PC-3 (cell line): ENCODE data around the gene RND1.

Experiments
- EZH2 ChIP-seq: fragments of 300-600 bp; sonication (generic); IDR thresholded peaks from one replicate; pipeline ENCODE4 v1.6.1; 2017; ENCODE audit warnings: antibody characterized with exemption, mild to moderate bottlenecking, low read length; ENCODE audit not compliant: unreplicated experiment
- TF ChIP-seq, protein P1 (sequence below): fragments of 300-600 bp; sonication (generic); conservative IDR thresholded peaks from 2 replicates; pipeline ENCODE4 v1.5.1; 2017; ENCODE audit warnings: antibody characterized with exemption, low read depth, mild to moderate bottlenecking, low read length

DNA sequence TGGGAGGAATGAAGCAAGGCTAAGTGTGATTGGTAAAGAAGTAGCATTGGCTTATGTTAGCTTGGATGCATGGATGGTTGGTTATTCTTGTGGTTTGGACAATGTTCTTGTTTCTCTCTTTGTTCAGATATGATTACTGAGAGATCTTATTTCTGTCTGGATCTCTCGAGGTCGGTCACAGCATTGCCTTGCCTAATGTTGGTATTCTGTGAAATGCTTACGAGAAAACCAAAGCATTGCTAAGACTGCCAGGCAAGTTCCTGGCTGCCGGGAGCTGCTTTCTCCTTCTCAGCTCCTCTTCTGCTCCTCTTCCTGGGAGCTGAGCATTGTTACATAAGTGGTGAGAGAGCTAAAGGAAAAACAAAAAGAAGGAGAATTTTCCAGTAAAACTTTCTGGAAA is 7.4 kb upstream of the RND1 start:
- TF ChIP-seq EZH2, result no peak
- TF ChIP-seq, protein P1, sequence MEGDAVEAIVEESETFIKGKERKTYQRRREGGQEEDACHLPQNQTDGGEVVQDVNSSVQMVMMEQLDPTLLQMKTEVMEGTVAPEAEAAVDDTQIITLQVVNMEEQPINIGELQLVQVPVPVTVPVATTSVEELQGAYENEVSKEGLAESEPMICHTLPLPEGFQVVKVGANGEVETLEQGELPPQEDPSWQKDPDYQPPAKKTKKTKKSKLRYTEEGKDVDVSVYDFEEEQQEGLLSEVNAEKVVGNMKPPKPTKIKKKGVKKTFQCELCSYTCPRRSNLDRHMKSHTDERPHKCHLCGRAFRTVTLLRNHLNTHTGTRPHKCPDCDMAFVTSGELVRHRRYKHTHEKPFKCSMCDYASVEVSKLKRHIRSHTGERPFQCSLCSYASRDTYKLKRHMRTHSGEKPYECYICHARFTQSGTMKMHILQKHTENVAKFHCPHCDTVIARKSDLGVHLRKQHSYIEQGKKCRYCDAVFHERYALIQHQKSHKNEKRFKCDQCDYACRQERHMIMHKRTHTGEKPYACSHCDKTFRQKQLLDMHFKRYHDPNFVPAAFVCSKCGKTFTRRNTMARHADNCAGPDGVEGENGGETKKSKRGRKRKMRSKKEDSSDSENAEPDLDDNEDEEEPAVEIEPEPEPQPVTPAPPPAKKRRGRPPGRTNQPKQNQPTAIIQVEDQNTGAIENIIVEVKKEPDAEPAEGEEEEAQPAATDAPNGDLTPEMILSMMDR, result no peak
